T-helper 1 cell treated with Interleukin-12 subunit alpha and Interleukin-12 subunit beta and Interleukin-4 antibody, amounts not matched to agents 30 ng/mL and 1 ng/mL, for 36 hours (primary cell): Measurements from ENCODE around the gene SEC24D. TPM values are rescaled to one million over a fixed set of nuclear protein-coding genes. Genes with fewer than 3 reads are reported as not detected.

Experiments
- intact Hi-C: fragments of 100-400 bp; cut with micrococcal nuclease; formaldehyde crosslinking; loops from one replicate; pipeline ENCODE4 v1.15.1; 2024
- total RNA-seq: library from RNA; stranded (reverse); gene quantifications from 2 replicates; pipeline ENCODE4 v1.2.3, GENCODE V29; 2022

The SEC24D gene
- total RNA-seq, 1 donor from 2014 or later = 70.9 TPM

- intact Hi-C loops = no loop called here
Observed at GRCh38 chr4:118774989-118775388, 60.9 kb downstream of the SEC24D start.

GRCh38 chr4:118774321-118774720 lies 61.6 kb downstream of the SEC24D start:
- intact Hi-C loops = no loop called here

- intact Hi-C loops = loop anchor here (2.0 kb wide), 1 partner anchor 195 kb away; no protein-coding TSS in a partner anchor
Observed at GRCh38 chr4:118773429-118773792, 62.5 kb downstream of the SEC24D start.

GRCh38 chr4:118772767-118773428 lies 63.0 kb downstream of the SEC24D start:
- intact Hi-C loops = loop anchor here (1.0 to 2.0 kb wide), 7 partner anchors 62 to 512 kb away; no protein-coding TSS in a partner anchor

- intact Hi-C loops = loop anchor here (1.0 to 2.0 kb wide), 7 partner anchors 63 to 513 kb away; no protein-coding TSS in a partner anchor
Observed at GRCh38 chr4:118772081-118772766, 63.7 kb downstream of the SEC24D start.

GRCh38 chr4:118770741-118771187 lies 65.2 kb downstream of the SEC24D start:
- intact Hi-C loops = no loop called here

- intact Hi-C loops = no loop called here
Observed at GRCh38 chr4:118769161-118769560, 66.8 kb downstream of the SEC24D start.

- intact Hi-C loops = no loop called here
Observed at GRCh38 chr4:118767109-118767508, 68.8 kb downstream of the SEC24D start.

GRCh38 chr4:118765399-118765798 lies 70.5 kb downstream of the SEC24D start:
- intact Hi-C loops = no loop called here

GRCh38 chr4:118762730-118763477 lies 73.0 kb downstream of the SEC24D start:
- intact Hi-C loops = no loop called here

GRCh38 chr4:118762155-118762554 lies 73.8 kb downstream of the SEC24D start:
- intact Hi-C loops = no loop called here

- intact Hi-C loops = no loop called here
Observed at GRCh38 chr4:118761397-118762016, 74.4 kb downstream of the SEC24D start.

- intact Hi-C loops = no loop called here
Observed at GRCh38 chr4:118760493-118760892, 75.4 kb downstream of the SEC24D start.

GRCh38 chr4:118760092-118760491 lies 75.8 kb downstream of the SEC24D start:
- intact Hi-C loops = no loop called here

GRCh38 chr4:118759481-118759880 lies 76.4 kb downstream of the SEC24D start:
- intact Hi-C loops = no loop called here

- intact Hi-C loops = no loop called here
Observed at GRCh38 chr4:118758293-118758692, 77.6 kb downstream of the SEC24D start.

GRCh38 chr4:118757761-118758251 lies 78.1 kb downstream of the SEC24D start:
- intact Hi-C loops = no loop called here

GRCh38 chr4:118756958-118757357 lies 79.0 kb downstream of the SEC24D start:
- intact Hi-C loops = no loop called here

- intact Hi-C loops = no loop called here
Observed at GRCh38 chr4:118756429-118756828, 79.5 kb downstream of the SEC24D start.

- intact Hi-C loops = no loop called here
Observed at GRCh38 chr4:118755438-118756226, 80.3 kb downstream of the SEC24D start.

GRCh38 chr4:118754890-118755289 lies 81.0 kb downstream of the SEC24D start:
- intact Hi-C loops = no loop called here
